ENCODE measurements around the gene CNN3.
A peak's percentile ranks its signal among the peaks of the same experiment; 100 is the strongest.

CNN3 gene

GRCh38 chr1:94926915-94927404 lies at the start of gene CNN3:
Gene CNN3 (minus strand): TSS chr1:94927110. CDS start chr1:94926894, 216 bp downstream.
- peak; percentile 80 for DNase-seq (ENCODE audit: low spot score)

- DNase-seq (ENCODE audit: low spot score): no peak
Measured at GRCh38 chr1:94974824-94975223, 47.9 kb upstream of the CNN3 start.

- DNase-seq (ENCODE audit: low spot score): no peak
Measured at GRCh38 chr1:94974241-94974640, 47.3 kb upstream of the CNN3 start.

- no peak for DNase-seq (ENCODE audit: low spot score)
Measured at GRCh38 chr1:94973309-94973922, 46.5 kb upstream of the CNN3 start.

- no peak for DNase-seq (ENCODE audit: low spot score)
Measured at GRCh38 chr1:94971491-94971924, 44.6 kb upstream of the CNN3 start.

- no peak for DNase-seq (ENCODE audit: low spot score)
Measured at GRCh38 chr1:94970783-94971182, 43.9 kb upstream of the CNN3 start.

GRCh38 chr1:94969137-94969536 lies 42.2 kb upstream of the CNN3 start:
- no peak for DNase-seq (ENCODE audit: low spot score)

GRCh38 chr1:94966033-94966432 lies 39.1 kb upstream of the CNN3 start:
- no peak for DNase-seq (ENCODE audit: low spot score)

- no peak for DNase-seq (ENCODE audit: low spot score)
Measured at GRCh38 chr1:94963864-94964263, 37.0 kb upstream of the CNN3 start.

- peak; percentile 55 for DNase-seq (ENCODE audit: low spot score)
Measured at GRCh38 chr1:94962409-94963265, 35.7 kb upstream of the CNN3 start.

GRCh38 chr1:94961988-94962387 lies 35.1 kb upstream of the CNN3 start:
- no peak for DNase-seq (ENCODE audit: low spot score)

GRCh38 chr1:94961582-94961981 lies 34.7 kb upstream of the CNN3 start:
- no peak for DNase-seq (ENCODE audit: low spot score)

- DNase-seq (ENCODE audit: low spot score): no peak
Measured at GRCh38 chr1:94958081-94958480, 31.2 kb upstream of the CNN3 start.

GRCh38 chr1:94955767-94956632 lies 29.1 kb upstream of the CNN3 start:
- no peak for DNase-seq (ENCODE audit: low spot score)

- DNase-seq (ENCODE audit: low spot score): no peak
Measured at GRCh38 chr1:94954263-94955220, 27.6 kb upstream of the CNN3 start.

- DNase-seq (ENCODE audit: low spot score): no peak
Measured at GRCh38 chr1:94953746-94954145, 26.8 kb upstream of the CNN3 start.

GRCh38 chr1:94953107-94953506 lies 26.2 kb upstream of the CNN3 start:
- no peak for DNase-seq (ENCODE audit: low spot score)

GRCh38 chr1:94952539-94952938 lies 25.6 kb upstream of the CNN3 start:
- DNase-seq (ENCODE audit: low spot score): no peak

- no peak for DNase-seq (ENCODE audit: low spot score)
Measured at GRCh38 chr1:94951509-94952208, 24.7 kb upstream of the CNN3 start.

GRCh38 chr1:94951046-94951445 lies 24.1 kb upstream of the CNN3 start:
- DNase-seq (ENCODE audit: low spot score): no peak
